ENCODE results near the gene CDH4.

Gene CDH4

DNA sequence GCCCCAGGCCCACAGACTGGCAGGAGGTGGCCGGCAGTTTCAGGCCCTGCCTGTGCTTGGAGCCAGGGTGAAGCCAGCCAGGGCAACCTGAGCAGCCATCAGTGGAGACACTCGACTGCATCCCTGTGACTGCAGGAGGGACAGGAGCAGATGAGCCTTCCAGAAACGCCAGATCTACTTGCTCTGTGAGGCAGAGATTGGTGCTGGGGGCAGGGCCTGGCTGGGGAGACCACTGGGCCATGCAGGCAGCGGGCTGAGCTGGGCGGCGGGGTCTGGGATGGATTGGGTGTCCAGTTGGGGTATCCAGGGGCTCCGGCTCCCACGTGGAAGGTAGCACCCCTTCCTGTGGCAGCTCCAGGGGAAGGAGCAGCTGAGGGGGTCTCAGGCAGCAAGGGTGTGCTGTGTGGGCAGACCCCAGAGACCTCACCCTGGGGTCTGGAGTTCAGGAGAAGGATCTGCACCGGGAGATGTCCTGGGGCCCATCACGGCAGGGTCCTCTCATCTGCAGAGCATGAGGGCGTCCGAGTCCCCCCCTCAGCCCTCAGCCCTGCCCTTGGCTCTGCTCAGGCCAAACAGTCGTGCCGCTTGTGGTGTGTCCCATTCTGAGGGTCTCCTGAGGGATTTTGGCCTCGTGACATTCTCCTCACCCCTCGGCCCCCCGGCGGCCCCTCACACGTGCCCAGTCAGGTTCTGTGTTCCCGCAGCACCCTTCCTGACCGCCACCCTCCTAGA lies 478.7 kb downstream of the CDH4 start:
- DNase-seq = no peak

DNA sequence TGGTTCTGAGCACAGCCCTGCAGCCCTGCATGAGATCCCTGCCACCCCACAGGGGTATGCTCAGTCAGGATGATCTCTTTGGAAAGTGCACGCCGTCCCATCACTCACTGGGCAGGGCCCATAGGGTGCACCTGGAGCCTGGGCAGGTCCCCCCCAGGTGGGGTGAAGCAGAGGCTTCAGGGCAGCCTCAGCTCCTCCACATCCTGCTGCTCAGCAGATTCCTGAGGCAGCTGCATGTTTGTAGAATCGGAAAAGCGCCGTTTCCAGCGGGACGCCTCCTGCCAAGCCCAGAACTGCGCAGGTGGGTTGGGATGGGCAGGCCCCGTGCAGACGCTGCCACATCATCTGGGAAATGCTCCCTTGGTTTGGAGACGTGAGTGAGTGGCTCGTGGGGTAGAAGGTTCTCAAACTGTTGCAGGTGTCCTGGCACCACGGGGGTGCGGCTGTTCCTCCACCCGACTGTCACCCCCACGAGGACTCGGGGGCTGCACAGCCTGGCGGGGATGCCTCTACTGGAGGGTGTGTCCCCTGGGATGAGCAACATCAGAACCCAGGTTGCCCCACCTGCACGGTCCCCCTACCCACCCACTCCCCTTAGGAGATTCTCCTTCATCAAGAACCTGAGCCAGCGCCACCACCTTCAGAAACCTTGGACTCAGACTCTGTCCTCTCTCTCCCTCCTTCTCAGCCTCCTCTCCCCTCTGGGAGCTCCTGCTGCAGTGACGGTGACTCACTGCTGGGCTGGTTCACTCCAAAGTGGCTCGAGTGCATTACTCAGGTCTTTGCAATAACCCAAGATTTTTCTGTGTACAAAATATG lies 479.5 kb downstream of the CDH4 start:
- DNase-seq = no peak

DNA sequence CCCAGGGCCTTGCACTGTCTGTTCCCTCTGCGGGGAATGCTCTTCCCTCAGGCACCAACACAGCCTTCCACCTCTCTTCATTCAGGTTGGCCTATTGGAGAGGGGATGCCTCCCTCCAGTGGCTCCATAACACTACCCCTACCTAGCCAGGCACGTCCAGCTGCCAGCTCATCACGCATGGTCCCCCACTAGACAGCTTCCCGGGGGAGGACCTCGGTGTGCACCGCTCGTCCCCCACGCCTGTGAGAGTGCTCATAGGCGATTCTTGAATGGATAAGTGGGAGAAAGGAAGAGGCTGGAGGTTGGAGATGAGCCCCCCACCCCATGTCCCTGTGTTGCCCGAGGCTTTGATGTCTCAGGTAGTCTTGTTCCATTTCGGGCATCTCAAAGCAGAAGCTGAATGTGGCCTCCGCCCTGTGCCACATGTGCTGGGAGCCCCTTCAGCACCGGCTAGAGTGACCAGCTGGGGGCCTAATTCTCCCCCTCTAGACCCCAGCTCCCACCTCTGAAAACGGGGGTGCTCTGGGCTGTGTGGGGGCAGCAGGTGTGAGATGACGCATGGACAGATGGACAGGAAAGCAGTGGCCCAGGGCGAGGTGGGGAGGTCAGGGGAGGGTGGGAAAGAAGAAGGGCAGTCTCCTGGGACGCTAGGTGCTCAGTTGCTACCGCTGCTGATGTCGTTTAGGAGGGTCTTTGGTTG lies 480.6 kb downstream of the CDH4 start:
- DNase-seq = no peak

DNA sequence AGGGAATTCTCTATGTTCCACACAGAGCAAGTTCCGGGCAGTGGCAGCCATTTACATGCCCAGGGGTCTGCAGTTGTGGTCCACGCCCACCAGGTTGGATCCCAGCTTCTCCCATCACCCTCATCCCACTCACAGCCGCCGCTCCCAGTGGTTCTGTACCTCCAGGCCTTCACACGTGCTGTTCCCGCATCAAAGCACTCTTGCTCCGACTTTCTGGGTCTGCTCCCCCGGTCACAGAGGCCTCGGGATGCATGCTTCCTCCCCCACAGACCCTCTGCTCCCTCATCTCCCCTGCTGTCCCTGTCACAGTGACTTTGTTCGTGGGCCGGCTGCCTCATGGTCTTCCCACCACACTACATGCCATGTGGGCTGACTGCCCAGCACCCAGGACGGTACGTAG lies 481.2 kb downstream of the CDH4 start:
- DNase-seq = no peak

DNA sequence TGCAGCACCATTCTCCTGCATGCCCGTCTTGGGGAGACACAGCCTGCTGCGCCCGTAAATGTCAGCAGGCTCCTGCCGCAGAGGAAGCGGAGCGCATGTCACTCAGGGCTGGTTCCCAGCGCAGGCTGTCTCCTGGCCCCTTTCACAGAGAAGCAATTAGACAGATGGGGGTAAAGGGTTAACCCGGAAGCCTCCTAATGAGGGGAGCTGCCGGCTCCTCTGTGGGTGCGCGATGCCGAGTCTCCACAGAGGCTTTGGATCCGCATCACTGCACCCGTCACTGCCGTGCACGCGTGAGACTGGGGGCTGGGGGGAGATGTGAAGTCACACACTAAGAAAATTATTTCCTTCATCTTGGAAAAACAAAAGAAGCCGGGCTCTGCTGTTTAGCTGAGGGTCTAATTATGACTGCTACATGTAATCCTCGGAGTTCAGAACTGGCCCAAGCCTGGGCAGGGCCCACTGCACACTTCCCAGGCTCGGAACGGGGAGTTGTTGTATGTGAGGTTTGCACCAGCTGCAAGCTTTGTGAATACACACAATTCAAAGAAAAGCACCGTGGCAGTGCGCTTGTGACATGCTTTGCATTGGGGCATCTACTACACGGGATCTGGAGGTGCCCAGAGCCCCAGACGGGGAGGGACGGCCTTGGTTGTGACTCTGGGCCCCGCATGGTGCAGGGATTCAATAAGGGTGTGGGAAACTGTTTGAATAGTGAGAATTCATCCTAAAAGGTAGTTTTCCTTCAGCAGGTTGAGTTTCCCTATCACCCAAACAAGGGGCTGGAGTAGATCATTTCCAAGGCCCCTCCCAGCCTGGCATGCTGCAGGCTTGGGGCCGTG lies 482.1 kb downstream of the CDH4 start:
- no peak for DNase-seq

DNA sequence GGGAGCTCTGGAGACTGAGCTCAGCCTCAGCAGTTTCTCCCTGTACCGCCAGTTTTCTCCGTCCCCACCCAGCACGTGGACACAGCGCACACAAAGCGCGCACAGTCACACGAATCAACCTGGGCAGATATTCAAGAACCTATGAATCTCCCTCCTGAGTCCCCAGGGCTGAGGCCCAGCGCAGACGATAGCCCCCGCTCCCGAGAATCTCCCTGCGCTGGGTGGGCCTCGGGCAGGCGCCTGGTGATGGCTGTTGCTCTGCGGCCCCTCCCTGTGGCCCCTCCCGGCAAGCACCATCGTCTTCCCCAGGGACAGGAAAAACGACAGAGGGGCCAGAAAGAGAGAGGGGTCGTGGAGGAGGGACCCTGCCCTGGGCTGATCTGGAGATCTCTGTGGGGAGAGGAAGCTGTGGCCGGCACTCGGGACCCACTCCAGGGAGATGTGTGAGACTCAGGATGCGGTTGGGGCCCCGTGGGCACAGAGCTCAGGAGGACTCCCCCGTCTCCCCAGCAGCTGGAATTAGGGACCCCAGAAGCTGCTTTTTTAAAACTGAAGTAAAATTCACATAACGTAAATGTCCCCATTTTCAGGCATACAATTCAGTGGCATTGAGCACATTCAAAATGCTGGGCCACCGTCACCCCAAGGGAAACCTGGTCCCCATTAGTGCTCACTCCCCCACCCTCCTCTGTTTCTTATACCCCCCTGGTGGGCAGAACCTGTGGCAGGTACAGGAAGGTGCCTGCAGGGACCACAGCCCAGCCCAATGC lies 482.9 kb downstream of the CDH4 start:
- no peak for DNase-seq

DNA sequence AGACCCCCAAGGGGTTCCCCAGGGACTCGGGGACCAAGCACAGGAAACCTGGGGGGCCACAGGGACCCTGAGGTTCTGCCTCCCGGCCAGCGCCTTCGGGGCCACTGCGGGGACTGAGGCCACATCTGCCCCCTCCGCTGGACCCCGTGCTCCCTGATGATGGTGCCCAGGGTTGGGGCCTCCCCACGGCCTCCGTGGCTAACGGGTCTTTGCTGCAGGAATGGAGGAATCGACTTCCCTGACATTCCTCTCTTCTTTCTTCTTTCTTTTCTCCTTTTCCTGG lies 483.4 kb downstream of the CDH4 start:
- DNase-seq = no peak

DNA sequence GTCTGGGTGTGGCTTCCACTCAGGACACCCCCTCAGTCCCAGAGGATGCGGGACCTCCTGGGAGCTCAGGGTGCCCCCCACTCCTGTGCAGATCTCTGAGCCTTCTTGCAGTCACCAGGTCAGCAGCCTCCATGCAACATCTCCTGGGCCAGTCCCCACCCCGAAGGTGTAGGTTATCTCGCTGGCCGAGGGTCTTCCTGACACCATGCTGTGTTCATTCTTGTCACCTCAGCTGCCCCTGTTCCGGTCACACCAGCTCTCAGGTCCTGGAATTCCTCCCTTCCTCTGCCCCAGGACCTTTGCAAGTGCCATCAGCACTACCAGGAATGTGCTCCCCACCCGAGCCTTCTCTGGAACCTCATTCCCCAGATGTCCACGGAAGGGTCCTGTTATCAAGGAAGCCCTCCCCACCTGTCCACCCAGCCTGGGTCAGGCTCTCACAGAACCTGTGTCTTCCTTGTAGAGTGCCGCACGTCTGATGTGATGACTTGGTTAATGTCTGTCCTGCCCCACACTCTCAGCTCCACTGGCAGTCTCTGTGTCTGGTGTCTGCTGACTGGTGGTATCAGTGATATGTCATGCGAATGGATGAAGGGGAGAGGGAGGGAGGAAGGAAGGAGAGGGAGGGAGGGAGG lies 484.1 kb downstream of the CDH4 start:
- no peak for DNase-seq

DNA sequence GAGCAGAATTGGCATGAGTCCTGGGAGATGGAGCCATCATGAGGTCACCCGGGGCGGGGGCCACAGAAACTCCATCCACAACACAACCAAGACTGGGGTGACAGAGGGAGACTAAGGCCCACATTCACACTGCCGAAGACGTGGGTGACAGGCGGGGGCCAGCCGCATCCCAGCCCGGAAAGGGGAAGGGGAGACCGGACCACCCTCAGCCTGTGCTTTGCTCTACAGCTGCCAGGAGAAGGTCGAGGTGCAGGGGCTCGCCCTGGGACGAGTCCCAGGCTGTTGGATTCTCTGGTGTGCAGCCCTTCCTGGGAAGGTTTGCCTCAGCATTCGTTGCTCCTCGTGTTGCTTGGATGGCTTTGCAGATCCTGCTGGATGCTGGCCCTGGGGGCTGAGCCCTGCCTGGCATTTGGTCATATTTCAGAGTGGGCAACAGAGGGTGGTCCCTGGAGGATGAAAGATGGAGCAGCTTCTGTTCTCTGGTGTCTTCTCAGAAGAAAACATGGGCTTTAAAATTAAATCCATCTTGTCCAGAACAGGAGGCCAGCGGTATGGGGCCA lies 484.8 kb downstream of the CDH4 start:
- no peak for DNase-seq

DNA sequence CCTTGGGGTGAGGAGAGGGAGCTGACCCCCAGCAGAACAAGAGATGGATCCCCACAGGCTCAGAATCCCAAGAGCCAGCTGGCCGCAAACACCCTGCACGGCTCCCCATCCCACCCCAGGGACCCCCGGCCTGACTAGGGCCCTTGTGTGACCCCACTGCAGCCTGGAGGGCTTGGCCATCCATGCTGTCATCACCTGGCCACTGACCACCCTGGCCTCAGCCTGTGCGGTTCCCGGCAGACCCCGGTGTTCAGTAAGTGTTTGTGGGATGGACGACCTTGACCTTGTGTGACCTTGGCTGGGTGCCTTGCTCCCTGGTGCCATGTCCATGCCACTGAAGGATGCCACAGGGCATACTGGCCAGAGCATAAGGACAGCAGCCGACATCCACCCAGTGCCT lies 485.3 kb downstream of the CDH4 start:
- no peak for DNase-seq

DNA sequence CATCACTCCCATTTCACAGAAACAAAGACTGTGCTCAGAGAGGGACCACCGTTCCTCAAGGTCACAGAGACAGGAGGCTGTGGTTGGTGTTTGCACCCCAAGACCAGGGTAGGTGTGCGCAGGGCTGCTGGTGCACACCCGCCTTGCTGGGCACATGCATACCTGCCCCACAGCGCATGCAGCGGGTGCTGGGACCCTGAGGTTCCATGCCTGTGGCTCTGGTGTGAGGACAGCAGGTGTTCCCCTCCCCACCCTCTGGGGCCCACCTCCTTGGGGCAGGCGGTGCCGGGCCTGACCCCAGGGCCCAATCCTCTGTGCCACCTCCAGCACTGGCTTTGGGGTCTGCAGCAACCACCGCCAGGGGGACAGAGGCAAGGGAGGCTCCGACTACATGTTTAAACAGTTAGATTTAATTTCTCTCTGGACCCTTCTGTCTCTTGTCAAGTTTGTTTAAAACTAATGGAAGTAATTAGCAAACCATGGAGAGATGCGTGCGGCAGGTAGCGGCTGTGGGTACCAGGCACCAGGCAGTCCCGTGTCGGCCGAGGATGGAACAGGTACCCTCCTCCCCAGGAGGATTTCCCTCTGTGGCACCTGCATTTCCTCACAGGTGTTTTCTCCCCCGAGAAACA lies 485.9 kb downstream of the CDH4 start:
- DNase-seq = no peak

DNA sequence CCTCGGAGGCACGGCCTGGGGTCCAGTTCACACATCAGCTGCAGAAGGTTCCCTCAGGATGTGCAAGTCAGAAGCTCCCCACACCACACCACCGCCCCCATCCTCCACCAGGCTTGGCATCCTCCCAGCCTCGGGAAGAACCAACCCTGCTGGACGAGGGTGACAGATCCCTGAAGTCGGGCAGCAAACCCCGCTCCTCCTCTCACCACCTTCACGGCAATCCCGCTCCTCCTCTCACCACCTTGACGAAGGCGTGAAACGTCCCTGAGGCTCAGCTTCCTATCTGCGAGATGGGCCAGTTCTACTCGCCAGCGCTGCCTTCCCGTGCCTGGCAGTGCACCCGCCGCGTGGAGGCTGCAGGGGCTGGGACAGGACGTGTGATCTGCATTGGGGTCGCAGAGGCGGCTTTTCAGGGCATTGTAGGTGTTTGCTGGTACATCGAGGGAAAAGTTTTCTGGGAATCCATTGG lies 486.6 kb downstream of the CDH4 start:
- DNase-seq = no peak

DNA sequence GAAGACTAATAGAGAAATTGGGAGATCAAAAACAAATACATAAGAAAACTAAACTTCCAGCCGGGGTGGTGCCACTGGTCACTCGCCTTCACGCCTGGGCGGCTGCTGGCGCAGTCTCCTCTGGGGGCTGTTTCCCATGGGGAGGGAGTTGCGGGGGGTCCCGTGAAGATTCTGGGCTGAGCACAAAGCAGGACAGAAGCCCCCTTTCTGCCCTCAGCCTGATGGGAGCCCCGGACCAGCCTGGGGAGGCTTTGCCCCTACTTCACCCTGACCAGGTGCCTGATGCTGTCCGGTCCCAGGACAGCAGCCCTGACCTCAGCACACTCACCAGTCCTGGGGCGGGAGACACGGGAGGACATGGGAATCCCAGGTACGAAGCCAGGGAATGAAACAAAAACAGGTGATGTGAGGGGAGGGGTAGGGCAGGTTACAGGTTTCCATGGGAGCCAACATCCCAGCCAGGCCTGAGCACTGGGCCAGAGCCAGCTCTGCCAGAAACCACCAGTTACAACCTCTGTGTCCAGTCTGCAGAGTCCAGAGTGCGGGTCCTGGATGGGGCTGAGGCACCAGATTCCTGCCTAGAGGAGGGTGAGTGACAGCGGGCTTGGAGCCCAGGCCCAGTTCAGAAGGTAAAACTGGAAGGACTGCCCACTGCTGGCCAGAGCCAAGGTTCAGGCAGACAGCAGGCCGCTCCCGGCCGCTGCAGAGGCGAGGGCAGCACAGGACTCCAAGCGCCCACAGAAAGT lies 487.2 kb downstream of the CDH4 start:
- DNase-seq = no peak

DNA sequence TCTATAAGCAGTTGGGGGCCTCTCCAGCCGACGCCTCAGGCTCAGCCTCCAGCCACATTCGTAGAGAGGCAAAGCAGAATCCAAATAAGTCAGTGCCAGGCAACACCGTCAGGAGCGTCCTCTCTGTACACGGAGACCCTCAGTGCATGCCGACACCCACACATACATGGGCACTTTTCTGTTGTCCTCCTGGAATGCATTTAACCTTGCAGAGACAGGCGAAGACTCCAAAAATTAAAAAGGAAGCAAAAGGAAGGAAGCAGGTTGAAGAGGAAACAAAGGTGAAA lies 487.7 kb downstream of the CDH4 start:
- DNase-seq = no peak

DNA sequence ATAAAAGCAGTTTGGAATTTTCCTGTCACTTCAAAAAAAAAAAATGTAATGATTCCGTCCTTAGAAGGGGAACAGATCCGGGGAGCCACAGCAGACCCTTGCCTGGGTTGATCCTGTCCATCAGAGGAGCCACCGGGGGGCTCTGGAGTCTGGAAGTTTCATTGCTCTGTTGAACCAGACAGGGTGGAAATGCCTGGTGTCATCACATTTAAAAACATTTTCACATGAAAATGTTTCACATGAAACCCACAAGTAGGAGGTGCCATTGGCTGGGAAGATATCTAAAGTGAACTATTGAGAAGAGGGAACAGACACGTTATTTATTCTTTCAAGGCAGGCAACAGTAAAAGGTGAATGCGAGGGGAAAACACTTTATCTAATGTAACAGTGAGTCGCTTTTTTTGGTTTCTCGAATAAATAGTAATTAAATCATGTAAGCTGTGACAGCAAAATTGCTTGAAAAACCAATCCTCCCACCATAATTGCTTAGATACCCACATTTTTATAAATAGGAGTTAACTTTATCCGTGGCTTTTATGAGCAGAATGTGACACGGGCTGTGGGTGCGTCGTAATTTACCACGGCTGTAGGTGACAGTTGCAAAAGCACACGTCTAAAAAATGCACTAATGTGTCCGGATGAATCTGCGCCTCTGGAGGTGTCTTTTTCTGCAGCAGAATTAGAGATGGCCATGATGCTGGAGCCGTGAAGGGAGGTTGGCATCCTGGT lies 490.2 kb downstream of the CDH4 start:
- no peak for DNase-seq

DNA sequence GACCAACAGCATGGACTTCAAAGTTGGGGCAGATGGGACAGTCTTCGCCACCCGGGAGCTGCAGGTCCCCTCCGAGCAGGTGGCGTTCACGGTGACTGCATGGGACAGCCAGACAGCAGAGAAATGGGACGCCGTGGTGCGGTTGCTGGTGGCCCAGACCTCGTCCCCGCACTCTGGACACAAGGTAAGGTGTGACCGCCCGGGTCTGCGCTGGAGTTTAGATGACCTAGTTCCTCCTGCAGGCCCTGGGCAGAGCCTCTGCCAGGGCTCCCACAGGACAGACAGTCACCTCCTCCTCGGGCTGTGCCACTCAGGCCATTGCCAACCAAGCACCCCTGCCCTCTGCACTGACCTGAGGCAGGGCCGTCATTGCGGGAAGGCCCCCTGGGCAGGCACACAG lies 491.5 kb downstream of the CDH4 start:
- DNase-seq = no peak

DNA sequence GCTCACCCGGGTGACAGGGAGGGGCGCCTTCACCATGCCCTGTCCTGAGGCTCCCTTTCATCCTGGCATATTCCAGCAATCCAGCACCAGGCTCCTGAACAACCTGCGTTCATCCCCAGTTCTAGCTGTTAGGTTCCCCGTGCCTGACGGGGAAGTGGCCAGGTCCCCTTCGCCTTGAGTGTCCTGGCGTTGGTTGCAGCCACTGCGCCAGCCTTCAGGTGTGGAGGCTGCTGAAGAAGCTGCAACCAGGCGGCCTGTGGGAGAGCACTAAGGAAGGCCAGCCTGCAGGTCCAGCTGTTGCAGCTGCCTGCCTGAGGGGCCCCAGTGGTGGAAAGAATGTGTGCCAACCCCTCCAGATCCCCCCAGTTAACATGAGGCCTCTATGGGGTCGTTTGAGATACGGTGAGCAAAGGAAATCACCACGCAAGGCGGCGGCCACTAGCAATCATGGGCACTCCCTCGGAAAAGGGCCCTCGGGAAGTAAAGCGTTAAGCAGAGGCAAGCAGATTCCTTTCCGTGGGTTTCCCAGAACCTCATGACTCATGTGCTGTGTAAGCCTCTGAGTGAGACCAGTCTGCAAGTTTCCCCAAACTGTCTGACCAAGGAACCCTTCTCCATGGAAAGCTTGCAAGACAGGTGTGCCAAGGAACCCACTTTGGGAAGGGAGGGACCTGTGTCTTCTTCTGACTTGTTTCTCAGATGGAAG lies 492.8 kb downstream of the CDH4 start:
- DNase-seq = no peak

DNA sequence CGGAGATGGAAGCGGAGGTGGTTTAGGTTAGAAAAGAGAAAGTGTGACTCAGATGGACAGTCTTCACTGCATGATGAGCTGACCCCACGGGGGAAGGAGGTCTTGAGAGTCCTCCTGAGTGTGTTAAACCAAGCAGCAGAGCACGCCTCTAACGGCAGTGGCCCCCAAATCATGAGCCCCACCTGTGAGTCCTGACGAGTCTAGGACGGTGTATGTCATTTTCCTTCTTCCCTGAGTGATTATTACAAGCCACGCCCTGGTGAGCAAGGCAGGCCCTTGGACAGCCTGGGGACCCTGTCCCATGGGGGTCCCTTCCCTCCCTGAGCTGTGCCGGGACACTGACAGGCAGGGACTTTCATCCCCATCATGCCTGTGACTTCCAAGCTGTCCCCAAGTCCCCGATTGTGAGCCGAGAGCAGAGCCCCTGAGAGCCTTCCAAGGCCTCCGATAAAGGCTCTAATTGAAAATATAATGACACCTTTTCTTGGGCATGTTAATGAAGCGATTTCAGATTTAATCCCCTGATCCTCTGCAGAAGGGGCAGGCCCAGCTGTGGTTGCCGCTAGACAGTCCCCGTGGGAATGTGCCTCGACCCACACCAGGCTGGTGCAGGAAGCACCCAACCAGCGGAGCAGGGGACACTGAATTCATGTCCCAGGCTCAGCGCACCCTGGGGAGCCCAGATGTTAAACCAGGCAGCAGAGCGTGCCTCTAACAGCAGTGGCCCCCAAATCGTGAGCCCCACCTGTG lies 493.5 kb downstream of the CDH4 start:
- no peak for DNase-seq
